ENCODE measurements around the gene TBC1D3H.
"Not testable (repeated sequence)": the region's sequence is repeated elsewhere in the genome, so short reads cannot be mapped to it uniquely, and the experiment has no call there.

The TBC1D3H gene

DNA sequence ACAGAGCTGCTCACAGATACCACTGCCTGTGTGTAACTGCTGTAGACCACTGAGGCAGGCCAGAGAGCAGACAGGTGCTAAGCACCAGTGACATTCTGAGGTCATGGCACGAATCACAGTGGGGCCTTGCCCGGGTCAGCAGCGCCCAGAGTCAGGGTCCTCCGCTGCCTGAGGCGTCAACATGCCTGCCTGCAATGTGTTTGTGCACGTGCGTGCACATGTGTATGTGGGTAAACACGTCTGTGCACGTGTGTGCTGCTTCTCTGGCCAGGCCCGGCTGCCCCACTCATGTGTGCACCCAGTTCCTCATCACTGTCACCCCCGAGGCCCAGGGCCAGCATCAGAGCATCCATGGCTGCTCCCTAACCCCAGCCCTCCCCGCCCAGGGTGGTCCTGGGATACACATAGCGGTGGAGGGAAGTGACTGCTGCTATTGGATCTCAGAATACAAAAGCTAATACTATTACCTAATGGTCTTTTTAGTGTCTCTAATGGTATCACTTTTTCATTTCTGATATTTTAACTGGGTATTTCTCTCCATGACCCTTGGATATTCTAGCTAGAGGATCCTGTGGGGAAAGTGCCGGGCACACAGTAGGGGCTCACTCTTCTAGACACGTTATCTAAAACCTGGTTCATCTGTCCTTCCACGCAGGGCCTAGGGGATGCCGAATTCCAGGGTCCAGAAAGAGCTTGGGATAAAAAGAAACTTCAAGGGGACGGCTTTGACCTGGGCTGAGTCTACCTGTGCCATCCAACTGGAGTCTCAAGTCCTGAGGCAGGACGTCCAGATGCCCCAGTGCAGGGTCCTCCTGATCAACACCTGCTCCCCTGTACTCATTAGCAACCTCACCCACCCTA lies at the start of gene TBC1D3H:
TBC1D3H (minus strand) TSS at position 51 of the 861 bp plus-strand sequence. CDS start 1,540 bp downstream, outside the sequence.
- H3K4me3 Mint-ChIP-seq, H3K36me3 Mint-ChIP-seq, H3K27ac Mint-ChIP-seq, CTCF ChIA-PET, H3K27me3 Mint-ChIP-seq, H3K4me1 Mint-ChIP-seq, H3K9me3 Mint-ChIP-seq, DNase-seq: not testable (repeated sequence)

GRCh38 chr17:36428891-36429290 lies 40.7 kb upstream of the TBC1D3H start:
- H3K9me3 Mint-ChIP-seq, DNase-seq, H3K36me3 Mint-ChIP-seq, CTCF ChIA-PET, H3K27me3 Mint-ChIP-seq, H3K27ac Mint-ChIP-seq, H3K4me1 Mint-ChIP-seq, H3K4me3 Mint-ChIP-seq: not testable (repeated sequence)

GRCh38 chr17:36415180-36415941 lies 27.1 kb upstream of the TBC1D3H start:
- CTCF ChIA-PET, H3K27ac Mint-ChIP-seq, DNase-seq, H3K4me1 Mint-ChIP-seq, H3K36me3 Mint-ChIP-seq, H3K9me3 Mint-ChIP-seq, H3K27me3 Mint-ChIP-seq, H3K4me3 Mint-ChIP-seq: not testable (repeated sequence)

GRCh38 chr17:36390943-36391645 lies 2.9 kb upstream of the TBC1D3H start:
- H3K27ac Mint-ChIP-seq, H3K4me3 Mint-ChIP-seq, H3K4me1 Mint-ChIP-seq, CTCF ChIA-PET, DNase-seq, H3K9me3 Mint-ChIP-seq, H3K27me3 Mint-ChIP-seq, H3K36me3 Mint-ChIP-seq: not testable (repeated sequence)

- CTCF ChIA-PET, H3K4me1 Mint-ChIP-seq, H3K27ac Mint-ChIP-seq, H3K36me3 Mint-ChIP-seq, DNase-seq, H3K27me3 Mint-ChIP-seq, H3K9me3 Mint-ChIP-seq, H3K4me3 Mint-ChIP-seq: not testable (repeated sequence)
Measured at GRCh38 chr17:36375938-36376337, 12.3 kb downstream of the TBC1D3H start.

DNA sequence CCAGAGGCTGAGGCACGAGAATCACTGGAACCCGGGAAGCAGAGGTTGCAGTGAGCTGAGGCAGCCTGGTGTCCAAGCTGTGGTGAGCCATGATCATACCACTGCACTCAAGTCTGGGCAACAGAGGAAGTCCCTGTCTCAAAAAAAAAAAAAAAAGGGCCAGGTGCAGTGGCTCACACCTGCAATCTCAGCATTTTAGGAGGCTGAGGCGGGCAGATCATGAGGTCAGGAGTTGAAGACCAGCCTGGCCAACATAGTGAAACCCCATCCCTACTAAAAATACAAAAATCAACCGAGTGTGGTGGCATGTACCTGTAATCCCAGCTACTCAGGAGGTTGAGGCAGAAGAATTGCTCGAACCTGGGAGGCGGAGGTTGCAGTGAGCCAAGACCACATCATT lies 25.7 kb downstream of the TBC1D3H start:
- H3K36me3 Mint-ChIP-seq, H3K4me1 Mint-ChIP-seq, H3K27ac Mint-ChIP-seq, CTCF ChIA-PET, H3K9me3 Mint-ChIP-seq, DNase-seq, H3K4me3 Mint-ChIP-seq, H3K27me3 Mint-ChIP-seq: not testable (repeated sequence)
